MM.1S (cell line): ENCODE measurements around the gene ASXL1.

Experiments used
- CTCF ChIP-seq: fragments of 300-600 bp; sonication (generic); IDR thresholded peaks from 2 replicates; pipeline ENCODE4 v1.5.1; 2016; ENCODE audit warnings: antibody characterized with exemption, low read length, mixed read lengths
- EZH2 ChIP-seq: fragments of 300-600 bp; sonication (generic); optimal IDR thresholded peaks from 2 replicates; pipeline ENCODE3; 2017; ENCODE audit warnings: low read depth, mild to moderate bottlenecking, antibody characterized with exemption, low read length, mixed read lengths

- peak; percentile 69 for TF ChIP-seq CTCF
- TF ChIP-seq EZH2 = no peak
Measured at GRCh38 chr20:32456869-32457478, 98.8 kb downstream of the ASXL1 start.
